GM21717 (cell line): ENCODE results near the gene GSTCD.

Source experiments
- ATAC-seq: cut with Tn5 transposase; IDR thresholded peaks from one replicate; pipeline ENCODE4 v1.9.1; 2021; ENCODE audit warnings: mild to moderate bottlenecking, moderate library complexity; ENCODE audit not compliant: unreplicated experiment

Gene GSTCD

GRCh38 chr4:105871997-105872396 lies 163.4 kb downstream of the GSTCD start:
- ATAC-seq = no peak

GRCh38 chr4:105875233-105875632 lies 166.6 kb downstream of the GSTCD start:
- ATAC-seq = no peak

- no peak for ATAC-seq
Observed at GRCh38 chr4:105878668-105879067, 170.1 kb downstream of the GSTCD start.

- ATAC-seq = no peak
Observed at GRCh38 chr4:105887508-105887907, 178.9 kb downstream of the GSTCD start.

GRCh38 chr4:105894660-105895582 lies 186.3 kb downstream of the GSTCD start, which contains the start of gene NPNT:
Gene NPNT, plus strand, starts transcription at chr4:105895471. Its CDS starts 182 bp downstream, at chr4:105895653.
- ATAC-seq = peak; percentile 40

- ATAC-seq = peak; percentile 60
Observed at GRCh38 chr4:105895583-105896460, 187.2 kb downstream of the GSTCD start.

GRCh38 chr4:105896461-105896942 lies 187.9 kb downstream of the GSTCD start:
- ATAC-seq = peak; percentile 16
